GM04504 (cell line): ENCODE results near the gene PIP5K1C.
A peak's percentile ranks its signal among the peaks of the same experiment; 100 is the strongest.
"Not testable (repeated sequence)": the region's sequence is repeated elsewhere in the genome, so short reads cannot be mapped to it uniquely, and the experiment has no call there.

Source experiments
- DNase-seq: peaks from one replicate; pipeline ENCODE4 v3.0.0-alpha.2; 2012; ENCODE audit warnings: low read depth

PIP5K1C gene

DNA sequence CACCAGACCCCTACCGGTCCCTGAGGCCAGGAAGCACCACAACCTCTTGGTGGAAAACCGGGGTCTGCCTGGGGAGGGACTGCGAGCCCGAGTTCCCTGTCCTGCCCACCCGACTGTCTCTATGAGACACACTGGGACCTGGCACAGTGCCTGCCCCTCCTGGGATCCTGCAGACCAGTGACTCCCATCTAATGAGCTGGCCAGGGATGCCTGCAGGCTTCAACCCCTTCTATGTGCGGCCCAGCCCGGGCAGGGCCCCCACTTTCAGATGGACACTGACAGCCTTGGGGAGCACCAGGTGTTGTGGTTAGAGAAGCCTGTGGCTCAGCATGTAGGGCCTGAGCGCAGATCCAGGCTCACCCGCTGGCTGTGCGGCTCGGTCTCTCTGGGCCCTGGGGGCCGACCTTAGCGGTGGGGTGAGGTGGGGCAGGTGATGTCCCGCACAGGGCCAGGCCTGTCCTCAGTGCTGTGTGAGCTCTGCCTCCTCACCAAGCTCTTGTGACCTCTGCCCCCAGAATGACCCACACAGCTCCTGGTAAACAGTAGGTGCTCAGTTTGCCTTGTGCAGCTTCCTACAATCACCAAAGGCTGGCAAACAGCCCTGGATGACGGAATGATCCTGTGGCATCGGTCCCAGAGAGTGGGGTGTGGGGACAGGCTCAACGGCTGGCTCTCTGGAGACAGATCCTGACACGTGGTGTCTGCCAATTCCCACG lies 55.8 kb downstream of the PIP5K1C start:
- DNase-seq = no peak

DNA sequence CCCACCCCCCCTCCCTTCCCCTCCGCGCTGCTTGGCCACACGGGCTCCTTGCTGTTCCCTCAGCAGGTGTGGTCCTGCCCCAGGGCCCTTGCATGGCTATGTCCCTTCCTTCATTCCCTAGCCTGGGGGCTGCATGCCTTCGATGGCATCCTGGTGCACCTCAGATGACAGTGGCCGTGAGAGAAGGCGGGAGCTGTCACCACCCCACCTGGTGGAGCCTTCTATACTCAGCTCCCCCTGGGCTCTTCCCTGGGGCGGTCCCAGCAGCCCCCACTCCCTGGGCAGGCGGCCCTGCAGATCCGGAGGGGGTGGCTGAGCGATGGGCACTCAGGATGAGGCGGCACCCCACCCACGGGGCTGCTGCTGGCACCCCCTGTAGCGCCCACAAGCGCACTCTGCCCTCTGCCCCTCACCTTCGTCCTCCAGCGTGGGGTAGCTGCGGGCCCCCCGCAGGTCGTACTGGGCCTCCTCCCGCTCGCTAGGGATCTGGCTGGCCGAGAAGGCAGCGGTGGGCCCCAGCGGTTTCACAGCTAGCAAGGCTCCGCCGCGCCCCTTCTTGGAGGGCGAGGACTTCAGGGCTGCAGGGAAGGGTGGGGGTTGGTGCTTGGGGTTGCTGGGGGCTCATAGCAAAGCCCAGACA lies 56.5 kb downstream of the PIP5K1C start:
- DNase-seq = no peak

DNA sequence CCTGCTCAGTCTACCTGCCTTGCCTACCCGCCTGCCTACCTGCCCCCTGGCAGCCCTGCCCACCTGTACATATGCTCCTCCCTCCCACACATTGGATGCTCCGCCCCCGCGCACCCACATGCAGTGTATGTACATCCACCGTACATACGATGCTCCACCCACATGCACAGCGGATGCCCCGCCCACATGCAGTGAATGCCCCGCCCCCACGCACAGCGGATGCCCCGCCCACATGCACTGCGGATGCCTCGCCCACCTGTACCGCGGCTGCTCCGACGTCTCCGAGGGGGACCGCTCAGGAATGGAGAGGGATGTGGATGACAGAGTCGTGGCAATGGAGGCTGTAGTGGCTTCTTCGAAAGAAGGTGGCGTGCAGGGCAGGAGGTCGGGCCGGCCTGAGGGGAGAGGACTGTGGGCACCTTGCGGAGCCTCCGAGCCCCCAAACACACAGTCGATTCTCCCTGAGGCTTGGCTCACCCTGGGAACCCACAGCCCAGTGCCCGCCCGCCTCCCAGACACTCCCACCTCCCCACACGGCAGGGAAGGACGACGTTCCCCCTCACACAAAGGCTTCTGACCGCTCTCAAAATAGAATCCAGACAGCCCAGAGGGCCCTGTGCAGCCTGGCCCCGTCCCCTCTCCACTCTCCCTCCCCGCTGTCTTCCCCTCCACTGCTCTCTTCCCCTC lies 57.1 kb downstream of the PIP5K1C start:
- DNase-seq = no peak

DNA sequence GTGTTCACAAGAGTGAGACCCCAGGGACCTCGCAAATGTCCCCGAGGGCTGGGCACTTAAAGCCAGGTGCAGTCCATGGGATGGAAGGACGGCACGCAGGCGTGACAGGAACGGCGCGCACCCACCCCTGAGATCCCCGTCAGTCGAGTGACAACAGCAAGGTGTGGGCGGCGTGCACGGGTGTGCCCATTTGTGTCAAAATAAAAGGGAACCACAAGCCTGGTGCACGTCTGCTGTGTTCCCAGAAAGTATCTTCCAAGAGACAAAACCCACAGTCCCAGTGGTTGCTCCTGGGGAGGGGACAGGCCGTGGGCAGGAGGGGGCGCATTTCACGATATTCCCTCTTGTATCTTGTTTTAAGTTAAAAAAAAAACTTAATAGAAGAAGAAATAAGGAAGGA lies 58.0 kb downstream of the PIP5K1C start:
- no peak for DNase-seq

DNA sequence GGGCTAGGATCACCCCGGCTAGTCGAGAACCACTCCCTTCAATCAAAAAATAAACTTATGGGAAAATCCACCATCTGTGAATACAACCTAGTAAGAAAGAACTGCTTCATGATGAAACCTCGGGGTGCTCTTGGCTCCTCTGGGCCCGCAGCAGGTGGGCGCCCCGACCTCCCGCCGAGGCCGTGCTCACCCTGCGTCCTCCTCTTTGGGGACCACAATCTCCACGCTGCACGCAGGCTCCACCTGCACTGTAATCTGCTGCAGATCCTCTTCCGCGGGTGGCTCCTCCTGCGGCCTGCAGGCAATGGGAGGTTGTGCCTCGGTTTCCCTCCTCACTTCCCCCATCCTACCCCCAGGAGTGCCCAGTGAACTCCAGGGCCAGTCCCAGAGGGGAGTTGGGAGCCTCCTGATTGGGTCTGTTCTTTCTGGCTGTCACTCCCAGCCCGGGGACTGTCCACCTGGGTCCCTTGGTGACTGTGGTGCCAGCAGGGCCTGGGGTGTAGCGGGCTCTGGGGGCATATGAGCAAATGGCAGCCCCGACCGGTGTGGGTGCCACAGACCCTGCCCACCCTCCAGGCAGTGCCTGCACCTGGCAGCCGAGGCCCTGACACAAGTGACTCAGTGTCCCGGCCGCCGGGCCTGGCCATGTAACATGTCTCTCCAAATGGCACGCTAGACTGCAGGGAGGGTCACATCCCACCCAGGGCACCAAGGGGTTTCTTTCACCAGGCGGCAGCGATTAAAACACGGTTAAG lies 58.6 kb downstream of the PIP5K1C start:
- DNase-seq = no peak

DNA sequence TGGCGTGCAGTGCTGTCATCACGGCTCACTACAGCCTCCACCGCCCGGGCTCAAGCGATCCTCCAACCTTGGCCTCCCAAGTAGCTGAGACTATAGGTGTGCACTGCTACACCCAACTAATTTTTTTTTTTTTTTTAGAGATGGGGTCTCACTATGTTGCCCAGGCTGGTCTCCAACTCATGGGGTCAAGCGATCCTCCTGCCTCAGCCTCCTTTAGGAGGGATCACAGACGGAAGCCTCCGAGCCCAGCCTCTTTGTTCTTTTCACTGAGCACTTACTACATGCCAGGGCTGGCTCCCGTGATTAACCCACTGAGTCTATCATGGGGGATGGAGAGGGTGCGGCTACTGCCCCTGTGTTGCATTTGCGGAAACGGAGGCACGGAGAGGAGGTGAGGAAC lies 60.8 kb downstream of the PIP5K1C start:
- no peak for DNase-seq

DNA sequence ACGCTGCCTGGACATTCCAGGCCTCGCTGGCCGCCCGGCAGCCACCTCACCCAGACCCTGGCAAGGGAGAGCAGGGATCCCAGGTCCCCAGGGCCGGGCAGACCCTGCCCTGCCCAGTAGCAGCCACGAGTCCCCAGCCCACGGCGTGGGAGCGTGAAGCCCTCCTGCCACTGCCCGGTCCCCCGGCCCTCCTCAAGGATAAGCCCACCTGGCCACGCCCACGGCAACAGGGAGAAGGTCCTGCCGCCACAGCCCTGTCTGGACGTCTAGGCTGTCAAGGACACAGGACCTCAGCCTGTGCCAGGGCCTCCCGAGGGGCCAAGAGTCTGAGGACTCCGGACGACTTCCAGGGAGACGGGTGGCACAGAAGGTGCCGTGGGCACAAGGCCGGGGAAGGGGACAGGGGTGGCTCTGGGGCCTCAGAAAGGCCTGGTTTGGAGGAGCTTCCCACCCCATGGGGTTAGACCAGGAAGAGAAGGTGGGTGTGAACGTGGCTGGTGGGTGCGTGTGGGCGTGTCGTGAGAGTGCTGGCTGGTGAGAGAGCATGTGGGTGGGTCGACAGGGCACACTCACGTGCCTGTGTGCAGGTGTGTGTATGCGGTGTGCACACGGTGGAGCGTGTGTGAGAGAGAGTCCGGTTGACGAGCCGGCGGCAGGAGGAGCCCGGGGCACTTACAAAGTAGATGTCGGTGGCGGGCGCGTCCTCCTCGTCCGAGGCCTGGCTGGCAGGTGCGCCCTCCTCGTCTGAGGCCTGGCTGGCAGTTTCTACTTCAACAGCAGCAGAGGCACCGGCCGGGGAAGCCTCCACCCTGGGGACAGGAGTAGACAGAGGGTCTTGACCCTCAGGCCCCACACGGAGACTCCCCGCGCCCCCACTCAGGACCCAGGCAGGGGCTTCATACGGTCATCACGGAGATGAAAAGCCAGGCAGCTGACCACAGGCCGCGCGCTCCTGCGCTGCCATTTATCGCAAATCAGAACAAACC lies 61.8 kb downstream of the PIP5K1C start:
- DNase-seq = no peak

DNA sequence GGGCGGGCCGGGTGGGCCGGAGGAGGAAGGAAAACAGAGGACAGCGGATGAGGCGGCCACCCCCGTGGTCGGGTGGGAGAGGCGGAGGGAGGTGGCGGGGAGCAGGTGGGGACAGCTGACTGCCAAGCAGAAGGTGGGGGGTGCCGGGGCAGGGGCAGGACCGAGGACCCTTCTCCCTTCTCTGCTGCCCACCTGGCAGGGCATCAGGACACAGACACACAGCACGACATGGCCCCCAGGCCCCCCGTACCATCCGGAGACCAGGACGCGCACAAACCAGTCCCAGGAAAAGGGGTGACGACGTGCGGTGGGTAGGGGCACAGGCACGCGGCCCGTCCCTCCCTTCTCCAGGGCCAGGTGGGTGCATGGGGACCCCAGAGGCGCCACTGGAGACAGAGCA lies 62.6 kb downstream of the PIP5K1C start:
- no peak for DNase-seq

DNA sequence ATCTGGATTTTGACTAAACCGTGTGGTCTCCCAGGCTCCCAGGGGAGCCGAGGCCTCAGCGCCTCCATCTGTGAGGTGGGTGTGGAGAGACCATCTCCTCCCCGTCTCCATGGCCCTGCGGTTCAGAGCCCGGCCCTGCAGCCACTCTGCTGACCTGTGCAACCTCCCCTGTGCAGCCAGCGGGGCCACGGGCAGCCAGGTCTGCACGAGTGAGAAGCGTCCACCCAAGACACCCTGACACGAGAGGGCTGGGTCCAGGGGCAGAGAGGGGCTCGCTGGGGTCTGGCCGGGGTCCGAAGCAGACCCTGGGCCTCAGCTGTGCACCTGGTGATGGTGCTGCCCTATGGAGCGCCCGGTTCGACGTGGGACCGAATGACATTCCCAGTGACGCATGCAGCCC lies 63.3 kb downstream of the PIP5K1C start:
- DNase-seq = no peak

DNA sequence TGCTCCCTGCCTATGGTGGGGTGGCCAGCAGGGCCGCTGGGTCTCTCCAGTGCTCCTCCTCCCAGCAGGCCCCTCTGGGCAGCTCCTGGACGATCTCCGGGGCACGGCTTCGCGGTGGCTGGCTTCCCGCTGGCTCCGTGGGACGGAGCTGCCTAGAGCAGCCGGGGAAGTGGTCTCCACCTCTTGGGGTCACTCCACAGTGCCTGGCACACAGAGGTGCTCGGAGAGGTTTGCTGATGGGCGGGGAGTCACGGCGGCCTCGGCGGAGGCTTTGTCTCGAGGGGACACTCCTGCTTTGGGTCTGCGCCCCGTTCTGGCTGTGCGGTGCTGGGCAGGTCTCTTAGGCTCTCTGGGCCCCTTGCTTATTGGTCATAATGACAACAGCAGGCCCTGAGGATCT lies 63.8 kb downstream of the PIP5K1C start:
- DNase-seq = no peak

DNA sequence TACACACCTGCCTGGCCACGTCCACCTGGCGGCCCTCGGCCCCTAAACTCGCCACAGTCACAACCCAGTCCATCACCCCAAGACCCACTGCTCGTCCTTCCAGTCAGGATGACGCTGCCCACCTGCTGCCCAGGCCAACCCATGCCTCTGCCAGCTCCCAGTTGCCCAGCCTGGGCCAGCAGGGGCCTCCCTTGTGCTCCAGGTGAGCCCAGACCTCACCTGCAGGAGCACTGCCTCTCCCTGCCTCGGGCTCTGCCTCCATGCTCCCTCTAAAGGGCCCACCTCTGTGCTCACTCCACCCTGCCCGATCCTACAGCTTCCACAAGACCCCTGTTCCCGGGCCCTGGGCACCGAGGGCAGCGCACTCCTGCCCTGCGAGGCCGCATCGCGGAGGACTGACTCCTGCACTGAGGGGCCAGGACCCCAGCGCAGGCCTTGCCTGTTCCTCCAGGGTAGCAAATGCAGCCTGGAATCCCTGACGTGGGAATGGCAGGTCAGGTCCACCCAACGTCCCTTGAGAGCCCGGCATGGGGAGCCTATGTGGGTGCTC lies 65.7 kb downstream of the PIP5K1C start:
- DNase-seq = no peak

DNA sequence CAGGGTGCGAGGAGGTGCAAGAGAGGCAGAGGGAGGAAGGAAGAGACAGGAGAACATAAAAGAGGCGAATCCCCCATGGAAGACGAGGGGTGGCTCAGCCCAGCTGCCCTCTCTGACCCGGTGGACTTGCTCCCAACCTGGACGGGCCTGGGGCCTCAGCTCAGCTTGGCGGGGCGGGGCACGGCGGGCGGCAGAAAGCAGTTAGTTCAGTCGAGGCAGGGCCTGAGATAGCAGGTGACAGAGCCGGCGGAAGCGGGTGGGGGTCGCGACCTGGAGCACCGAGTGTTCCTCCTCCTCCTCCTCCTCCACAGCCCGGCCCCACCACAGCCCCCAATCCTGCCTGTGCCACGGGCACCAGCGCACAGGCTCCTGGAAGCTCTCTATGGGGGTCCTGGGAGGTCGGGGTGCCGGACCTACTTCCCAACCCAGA lies 66.7 kb downstream of the PIP5K1C start:
- no peak for DNase-seq

DNA sequence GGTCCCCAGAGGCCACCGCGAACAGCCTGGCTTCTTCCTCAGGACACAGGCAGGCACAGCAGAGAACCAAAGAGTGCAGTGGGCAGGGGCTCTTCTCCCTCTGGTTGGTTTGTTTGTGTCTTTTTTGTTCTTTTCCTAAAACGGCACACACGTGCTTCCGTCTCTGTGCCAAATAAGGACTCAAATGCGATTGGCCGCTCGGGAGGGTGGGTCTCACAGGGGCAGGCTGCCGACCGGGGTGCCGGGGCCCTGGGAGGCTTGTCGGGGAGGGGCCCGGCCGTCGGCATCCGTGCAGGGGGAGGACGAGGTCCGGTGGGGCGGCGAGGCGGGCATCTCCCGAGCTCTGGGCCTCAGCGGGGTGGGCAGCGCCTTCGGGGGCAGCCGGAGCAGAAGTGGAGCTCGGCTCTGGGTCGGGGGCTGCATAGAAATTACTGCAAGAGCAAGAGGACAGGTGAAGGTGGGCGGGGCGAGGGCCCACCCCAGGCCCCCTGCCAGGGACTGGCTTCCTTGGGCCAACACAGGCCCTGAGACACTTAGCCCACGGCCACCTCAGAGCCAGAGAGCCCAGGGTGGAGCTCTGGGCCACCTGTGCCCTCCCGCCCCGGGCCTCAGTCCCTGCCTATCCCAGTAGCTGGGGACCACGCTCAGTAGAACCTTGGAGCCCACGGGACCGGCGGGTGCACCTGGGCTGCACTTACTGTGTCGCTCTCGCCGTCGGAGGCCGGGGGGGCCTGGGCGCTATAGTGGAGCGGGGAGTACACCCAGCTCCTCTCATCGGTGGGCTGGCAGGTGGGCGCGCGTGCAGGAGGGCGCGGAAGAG lies 67.3 kb downstream of the PIP5K1C start:
- DNase-seq = no peak

DNA sequence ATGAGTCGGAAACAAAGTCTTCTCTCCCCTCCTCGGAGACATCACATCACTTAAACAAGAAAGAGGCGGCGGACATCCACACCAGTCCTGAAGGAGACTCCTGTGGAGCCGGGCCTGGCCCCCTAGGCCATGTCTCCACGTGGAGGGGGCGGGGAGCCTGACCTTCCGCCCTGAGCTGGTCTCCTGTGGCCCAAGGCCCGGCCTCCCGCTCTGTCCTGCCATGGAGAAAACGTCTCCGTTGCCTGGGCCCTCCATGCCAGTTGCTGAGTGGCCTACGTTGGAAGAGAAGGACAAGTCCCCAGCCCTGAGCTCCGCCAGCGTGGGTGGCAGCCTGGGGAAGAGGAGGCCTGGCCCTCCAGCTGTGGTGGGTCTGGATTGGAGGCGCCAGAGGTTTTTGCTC lies 68.2 kb downstream of the PIP5K1C start:
- no peak for DNase-seq

DNA sequence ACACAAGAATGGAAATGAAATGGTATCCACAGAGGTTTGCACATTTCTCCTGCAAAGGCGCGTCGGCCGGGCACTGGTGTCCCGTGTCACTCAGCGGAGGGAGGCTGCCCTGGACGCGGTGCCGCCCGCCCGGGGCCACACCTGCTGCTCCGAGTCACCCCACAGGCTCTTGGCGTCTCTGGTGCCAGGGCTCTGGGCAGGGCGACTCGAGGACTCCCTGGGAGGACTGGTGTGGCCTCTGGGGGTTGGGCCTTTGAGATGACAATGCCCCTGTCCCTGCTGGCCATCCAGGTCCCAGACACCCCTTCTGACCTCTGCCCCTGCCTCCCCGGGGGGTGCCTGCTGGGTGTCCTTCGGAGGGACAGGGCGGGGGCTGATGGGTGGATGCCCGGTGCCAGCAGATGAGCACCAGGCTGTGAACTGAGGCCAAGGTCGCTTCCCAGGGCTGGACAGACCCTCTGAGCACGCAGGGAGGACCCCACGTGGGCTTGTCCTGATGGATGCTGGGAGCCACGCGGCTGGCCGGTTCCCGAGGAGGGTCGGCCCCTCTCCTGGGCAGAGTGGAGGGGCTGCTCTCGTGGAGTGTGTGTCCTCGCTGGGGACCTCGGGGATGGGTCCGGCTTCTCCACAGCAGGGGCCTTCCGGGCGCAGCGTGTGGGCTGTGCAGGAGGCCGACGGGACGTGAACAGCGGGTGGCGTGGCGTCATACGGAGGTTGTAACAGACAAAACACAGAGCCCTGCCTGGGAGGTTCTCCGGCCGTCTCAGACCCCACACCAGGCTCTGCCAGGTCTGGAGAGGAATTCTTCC lies 69.0 kb downstream of the PIP5K1C start:
- DNase-seq = no peak

DNA sequence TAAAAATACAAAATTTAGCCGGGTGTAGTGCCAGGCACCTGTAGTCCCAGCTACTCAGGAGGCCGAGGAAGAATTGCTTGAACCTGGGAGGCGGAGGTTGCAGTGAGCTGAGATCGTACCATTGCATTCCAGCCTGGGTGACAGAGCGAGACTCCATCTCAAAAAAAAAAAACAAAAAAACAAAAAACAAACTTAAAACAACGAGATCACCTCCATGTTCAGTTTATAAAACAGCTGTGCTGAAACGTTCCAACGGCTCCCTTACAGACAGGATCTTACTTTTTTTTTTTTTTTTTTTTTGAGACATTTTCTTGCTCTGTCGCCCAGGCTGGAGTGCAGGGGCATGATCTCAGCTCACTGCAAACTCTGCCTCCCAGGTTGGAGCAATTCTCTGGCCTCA lies 71.5 kb downstream of the PIP5K1C start:
- DNase-seq = not testable (repeated sequence)

DNA sequence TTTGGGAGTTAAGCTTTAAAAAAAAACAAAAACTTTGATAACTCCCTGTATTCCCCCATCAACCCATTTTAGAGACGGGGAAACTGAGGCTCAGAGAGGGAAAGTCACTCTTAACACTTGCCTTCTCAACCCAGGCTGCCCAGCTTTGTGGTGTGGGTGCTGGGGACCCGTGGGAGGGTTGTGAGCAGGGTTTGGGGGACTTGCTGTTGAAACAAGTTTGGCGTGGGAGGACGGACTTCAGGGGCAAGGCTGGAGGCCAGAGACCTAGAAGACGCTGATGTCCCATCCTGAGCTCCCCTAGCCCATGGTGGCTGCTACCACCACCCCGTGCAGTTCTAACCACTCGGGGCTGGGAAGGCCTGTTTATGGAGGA lies 72.9 kb downstream of the PIP5K1C start:
- no peak for DNase-seq

DNA sequence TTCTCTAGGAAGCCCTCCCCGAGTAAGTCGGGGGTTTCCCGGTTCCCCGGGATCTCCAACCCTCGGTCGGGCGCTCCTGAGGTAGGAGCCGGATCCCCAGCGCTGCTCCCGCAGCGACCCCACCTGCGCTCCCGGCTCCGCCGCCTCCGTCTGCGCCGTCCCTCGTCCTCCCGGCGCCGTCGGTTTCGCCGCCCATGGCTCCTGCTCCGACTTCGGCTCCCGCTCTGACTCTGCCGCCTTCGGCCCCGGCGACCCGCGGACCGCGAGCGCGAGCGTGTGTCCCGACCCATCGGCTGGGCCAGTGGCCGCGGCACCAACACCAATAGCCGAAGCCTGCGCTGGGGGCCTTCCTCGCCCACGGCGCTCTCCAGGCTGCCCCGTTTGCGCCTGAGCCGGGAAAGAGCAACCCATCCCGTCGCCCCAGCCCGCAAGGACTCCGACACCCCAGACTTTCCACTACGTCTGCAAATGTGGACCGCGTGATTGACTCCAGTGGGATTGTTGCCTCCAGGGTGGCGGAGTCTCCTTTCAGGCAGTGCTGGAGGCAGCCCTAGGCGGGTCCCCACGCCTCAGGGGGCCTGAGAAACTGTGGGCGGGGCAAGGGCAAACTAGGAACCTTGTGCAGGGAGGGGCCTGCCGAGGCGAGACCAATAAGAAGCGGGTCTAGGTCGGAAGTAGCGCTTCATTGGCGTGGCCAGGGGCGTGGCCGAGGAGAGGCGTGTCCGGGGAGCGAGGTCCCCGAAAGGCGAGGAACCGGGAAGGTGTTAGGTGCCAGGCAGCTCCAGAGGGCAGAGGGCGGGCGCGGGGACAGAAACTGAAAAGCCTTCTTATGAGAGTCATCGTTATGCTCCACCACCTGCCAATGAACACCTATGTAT lies 73.6 kb downstream of the PIP5K1C start, which contains the start of gene CACTIN:
TSS of gene CACTIN (minus strand) at position 318 of the 878 bp plus-strand sequence. CDS start at position 290, 28 bp downstream.
- peak; percentile 95 for DNase-seq
